ENCODE results near the gene TSPAN2.
A peak's percentile ranks its signal among the peaks of the same experiment; 100 is the strongest.

TSPAN2 gene

DNA sequence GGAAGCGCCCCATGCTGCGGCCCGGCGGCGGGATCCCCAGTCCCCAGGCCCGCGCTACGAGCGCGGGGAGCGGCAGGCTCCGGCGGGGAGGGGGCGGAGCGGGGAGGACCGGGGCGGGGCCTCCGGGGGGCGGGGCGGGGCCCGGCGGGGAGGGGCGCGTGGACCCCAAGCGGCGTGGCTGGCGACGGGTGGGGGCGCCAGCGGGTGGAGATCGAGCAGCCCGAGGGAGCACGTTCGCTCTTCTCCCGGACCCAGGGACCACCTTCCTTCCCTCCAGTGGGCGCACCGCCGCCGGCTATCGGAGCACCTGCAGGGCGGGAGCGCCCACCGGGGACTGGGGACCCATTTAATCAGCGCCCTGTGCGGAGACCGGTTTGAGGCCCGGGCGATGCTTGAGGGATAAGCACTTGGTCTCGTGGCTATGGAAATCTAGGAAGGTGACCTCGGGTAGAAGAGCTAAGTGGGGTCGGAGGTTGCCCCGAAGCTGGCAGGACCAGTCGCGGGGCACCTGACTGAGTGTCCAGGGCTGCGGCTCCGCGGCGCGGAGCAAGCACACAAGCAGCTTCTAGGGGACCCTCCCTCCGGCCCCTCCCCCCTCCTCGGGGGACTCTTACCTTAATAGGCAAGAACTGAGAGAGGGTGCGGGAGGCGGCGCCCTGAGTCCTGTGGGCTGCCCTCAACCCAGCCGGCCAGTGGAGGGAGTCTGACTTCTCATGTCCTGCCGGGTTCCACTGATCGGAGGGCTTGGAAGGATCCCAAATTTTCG lies at the start of gene TSPAN2:
TSS of gene TSPAN2 (minus strand) at position 84 of the 766 bp plus-strand sequence. CDS start at position 13, 71 bp downstream.
- DNase-seq (ENCODE audit: low read depth in 2 of 2): peak; percentile 27 to 33

DNA sequence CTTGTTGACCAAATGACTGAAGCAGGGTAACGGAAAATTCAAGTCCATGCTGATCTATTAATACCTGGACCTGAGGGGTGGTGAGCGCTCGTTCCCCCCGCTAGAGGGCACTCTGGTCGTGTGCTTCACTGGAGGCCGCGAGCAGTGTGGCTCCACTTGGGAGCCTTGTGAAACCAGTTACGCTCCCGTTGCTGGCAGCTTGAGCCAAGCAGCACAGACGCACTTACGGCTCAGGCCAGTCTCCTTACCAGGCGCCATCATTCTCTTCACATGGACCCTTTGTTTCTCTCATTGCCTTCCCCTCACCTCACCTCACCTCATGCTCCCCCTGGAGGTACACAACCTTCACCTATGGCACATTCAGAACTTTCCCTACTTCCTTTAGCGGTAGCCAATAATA lies 49.7 kb upstream of the TSPAN2 start:
- DNase-seq (ENCODE audit: low read depth in 2 of 2): peak; percentile 11 to 23

DNA sequence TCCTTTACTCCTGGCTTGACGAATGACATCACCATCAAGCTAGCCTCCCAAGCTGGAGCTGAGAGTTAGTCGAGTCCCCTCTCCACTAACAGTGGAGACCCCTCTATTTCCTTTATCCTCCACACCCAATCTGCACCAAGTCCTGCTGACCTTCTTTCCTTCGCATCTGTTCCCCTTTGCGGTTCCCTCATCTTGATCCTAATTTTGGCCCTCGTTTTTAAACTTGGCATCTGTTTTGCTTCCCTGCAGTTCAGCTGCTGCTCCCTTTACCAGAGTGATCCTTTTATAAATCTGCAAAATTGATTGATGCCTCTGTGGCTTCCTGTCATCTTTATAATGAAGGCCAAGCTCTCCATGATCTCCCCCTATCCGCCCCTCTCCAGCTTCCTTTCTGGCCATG lies 49.0 kb upstream of the TSPAN2 start:
- no peak for DNase-seq (ENCODE audit: low read depth in 2 of 2)

DNA sequence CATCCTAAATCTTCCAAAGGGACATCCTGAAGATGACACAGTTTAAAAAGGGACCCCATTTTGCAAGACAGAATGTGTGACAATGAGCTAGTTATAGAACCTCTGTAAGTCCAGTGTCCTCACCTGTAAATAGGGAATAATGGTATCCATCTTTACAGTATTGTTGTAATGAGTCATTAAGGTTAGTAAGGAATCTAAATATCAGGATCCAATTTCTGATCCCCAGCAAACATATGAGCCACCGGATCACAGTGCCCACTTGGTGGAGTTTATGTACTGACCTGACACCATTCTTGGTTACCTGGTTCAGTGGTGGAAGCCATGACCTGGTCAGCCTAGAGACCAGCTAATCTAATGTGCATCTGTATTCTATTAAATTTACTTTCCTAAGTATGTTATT lies 47.9 kb upstream of the TSPAN2 start:
- no peak for DNase-seq (ENCODE audit: low read depth in 2 of 2)

DNA sequence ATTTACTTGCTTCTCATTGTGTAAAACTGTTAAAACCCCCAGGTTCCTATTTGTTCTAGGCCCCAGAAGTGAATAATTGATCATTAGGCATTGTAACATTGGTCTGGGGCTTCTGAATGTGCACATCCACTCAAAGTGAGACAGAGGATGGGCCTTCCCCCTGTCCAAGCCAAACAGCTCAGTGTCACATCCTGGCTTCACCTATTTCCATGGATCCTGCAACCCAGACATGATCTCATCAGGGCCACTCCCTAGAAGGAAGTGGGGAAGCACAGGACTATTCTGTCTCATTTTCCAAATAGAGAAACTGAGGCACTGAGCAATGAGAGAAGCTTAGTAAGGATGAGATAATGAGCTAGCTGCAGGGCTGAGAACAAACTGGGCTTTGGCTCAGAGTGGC lies 47.4 kb upstream of the TSPAN2 start:
- no peak for DNase-seq (ENCODE audit: low read depth in 2 of 2)

DNA sequence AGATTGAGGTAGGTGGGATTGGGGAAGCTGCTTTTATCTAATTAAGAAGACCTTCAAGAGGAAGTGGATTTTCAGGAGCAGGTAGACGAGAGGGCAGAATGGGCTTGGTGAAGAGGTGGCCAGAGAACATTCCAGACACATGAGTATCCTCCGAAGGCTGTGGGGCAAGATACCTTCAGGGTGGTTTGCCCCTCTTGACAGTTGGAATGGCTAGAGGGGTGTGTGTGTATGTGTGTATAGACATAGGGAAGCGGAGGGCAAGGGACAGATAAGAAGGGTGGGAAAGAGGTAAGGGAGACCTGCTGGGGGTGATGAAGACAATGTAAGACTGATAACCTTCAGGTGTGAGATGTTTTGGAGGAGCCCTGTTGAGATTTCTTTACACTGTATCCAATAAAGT lies 46.8 kb upstream of the TSPAN2 start:
- DNase-seq (ENCODE audit: low read depth in 2 of 2): no peak

DNA sequence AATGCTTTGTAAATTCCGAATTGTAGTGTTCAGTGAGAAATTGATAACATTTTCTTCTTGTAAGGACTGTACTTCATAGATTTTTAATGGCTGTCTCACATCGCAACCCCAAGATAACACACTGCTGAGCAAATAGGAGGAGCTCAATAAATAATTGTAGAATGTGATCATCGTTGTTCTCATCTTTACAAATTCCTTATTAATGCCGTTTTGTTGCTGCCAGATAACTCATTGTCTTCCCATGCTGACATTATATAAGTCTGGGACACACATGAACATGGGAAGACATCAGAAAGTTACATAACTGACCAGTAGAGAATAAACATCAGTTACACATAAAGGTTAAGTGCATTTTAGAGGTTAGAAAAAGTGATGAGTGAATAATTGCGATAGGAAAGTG lies 46.4 kb upstream of the TSPAN2 start:
- DNase-seq (ENCODE audit: low read depth in 2 of 2): no peak

DNA sequence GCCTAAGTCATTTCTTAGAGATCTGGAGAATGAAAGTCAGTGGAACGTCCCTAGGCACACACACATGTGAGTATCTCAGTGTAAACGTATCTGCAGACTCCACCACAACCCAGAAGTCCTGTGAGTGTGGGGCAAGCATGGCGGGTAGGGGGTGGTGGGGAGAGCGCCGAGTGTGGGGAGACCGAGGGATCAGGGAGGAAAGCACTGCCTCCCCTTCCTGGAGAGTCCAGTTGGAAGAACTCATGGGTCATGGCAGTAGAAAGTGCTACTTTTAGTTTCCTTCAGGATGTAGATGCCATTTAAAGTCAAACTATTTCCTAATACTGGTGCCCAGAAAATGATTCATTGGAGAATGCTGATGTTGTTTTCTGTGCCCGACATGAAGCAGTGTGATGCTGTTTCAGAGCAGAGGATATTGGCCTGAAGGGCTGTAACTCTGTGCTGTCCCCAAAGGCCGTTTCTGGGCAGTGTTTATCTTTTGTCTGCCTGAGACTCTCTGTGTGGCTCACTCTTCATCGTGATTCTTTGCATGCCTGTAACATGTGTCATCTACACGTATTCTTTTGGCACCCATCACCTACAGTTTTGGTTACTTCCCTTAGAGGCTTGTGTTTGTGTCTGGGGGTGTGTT lies 45.7 kb upstream of the TSPAN2 start:
- DNase-seq (ENCODE audit: low read depth in 2 of 2): no peak

DNA sequence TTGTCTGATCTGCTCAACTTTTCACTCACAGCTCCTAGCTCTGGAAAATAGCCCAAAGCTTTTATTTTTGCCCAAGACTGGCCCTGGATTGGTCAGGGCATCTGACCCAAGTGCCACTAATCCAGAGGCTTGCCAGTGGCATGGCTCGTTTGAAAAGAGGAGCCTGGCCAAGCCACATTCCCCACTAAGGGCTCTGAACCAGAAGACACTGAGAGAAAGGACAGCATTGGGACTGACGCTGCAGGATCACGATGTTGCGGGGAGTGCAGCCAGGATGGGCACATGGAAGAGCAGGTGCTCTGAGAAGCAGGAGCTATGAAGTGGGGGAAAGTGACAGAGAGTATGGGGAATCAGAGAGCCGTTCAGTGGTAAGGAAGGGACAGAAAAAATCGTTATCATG lies 44.9 kb upstream of the TSPAN2 start:
- no peak for DNase-seq (ENCODE audit: low read depth in 2 of 2)

DNA sequence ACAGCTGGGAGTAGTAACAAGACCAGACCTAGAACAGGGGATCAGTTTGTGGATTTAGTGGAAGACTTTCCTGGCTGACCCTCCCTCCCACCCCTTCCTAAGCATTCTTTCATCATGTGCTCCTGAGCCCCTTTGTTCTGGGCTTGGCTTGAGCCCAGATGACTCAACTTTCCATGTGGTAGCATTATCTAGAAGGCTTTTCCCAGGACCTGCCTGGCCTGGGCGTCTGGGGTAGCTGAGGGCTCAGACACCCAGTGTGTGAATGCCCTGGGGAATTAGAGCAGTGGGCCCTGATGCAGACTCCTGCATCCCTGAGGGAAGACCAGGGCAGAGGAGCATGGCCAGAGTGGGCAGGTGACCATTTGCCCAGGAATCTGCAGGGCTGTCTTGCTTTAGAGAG lies 44.1 kb upstream of the TSPAN2 start:
- no peak for DNase-seq (ENCODE audit: low read depth in 2 of 2)

DNA sequence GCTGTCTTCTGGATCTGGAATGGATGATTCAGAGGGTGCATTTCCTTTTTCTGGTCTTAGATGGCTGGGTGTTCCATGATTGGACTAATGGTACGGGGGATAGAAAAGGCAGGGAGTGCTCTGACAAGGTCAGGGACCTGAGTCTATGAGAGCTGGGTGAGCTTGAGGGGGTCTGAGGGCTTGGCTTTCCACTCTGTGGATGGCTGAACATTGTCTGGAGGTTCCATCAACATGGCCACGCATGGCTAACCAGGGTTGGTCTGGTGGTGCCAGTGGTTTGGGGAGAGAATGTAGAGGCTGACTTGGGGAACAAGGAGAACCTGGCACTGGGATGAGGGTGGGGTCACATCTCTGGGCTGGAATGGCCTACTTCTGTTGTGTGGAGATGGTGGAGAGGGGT lies 41.5 kb upstream of the TSPAN2 start:
- no peak for DNase-seq (ENCODE audit: low read depth in 2 of 2)

DNA sequence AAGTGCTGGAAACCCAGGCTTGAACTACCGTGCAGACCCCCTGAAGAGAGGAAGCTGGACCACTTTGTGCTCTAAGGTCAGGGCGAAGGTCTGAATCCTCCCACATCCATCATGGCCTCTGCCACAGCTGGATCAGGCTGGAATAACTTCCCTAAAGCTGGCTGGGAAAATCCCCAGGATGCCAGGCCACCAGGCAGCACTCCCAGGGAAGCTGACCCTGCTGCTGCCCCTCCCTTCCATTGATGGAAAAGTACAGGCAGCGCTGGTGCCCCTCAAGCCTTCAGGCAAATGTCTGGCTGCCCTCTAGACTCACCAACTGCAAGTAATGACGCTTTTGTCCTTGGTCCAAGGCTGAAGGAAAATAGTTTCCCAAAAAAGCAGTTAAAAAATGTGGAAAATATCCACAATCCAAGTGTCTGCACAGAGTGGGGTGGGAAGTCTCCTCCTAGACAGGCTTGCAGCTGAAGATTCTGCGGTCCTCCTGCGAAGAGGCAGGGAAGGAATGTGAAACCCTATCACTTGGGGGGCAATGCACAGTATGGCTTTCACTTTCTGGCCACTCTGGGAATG lies 39.9 kb upstream of the TSPAN2 start:
- no peak for DNase-seq (ENCODE audit: low read depth in 2 of 2)

DNA sequence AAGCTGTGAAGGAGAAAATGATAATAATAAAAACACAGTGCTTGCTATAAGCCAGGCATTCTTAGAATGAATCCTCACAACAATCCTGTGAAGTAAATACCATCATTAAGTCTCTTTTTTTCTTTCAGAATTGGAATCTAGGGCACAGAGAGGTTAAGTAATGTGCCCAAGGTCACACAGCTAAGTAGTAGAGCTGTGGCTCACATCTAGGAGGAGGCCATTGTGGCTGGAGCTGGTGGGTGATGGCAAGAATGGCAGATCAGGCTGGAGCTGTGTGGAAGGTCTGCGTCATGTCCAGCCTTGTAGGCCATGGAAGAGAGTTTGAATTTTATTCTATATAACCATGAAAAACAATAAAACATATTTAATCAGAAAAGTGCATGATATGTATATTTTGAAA lies 38.2 kb upstream of the TSPAN2 start:
- DNase-seq (ENCODE audit: low read depth in 2 of 2): no peak

DNA sequence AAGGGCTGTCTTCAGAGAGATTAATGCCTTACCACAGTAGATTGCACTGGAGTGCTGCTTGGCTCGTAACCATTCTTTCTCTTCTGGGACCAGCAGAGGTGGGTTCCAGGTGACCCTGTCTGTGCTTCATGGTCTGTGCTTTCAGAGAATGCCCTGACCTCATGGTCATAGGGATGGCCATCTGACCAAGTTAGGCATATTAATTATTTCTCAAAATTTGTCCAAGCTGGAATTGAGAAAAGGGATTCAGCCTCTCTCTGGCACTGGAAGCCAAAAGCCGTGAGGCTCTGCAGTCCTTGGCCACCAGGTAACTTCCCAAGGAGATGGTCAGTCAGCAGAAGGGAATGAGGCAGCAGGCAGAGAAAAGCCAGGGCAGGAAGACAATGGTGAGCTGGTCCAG lies 37.2 kb upstream of the TSPAN2 start:
- no peak for DNase-seq (ENCODE audit: low read depth in 2 of 2)

DNA sequence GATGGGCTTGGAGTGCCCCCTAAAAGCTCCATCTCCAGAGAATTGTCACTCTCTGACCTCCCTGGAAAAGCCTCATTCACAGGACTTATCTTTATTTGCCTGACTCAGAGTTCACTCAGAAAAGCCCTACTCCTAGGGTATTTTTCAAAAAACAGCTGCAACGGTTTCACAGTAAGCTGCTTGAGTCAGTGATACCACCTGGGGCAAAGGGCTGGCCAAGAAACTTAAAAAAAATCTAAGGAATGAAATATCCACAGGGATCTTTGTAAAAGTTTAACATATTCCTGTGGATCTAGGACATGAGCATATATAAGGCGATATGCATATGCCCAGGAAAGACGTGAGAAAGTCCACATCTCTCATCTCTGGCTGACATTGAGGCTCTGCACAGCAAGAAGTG lies 33.8 kb upstream of the TSPAN2 start:
- no peak for DNase-seq (ENCODE audit: low read depth in 2 of 2)

DNA sequence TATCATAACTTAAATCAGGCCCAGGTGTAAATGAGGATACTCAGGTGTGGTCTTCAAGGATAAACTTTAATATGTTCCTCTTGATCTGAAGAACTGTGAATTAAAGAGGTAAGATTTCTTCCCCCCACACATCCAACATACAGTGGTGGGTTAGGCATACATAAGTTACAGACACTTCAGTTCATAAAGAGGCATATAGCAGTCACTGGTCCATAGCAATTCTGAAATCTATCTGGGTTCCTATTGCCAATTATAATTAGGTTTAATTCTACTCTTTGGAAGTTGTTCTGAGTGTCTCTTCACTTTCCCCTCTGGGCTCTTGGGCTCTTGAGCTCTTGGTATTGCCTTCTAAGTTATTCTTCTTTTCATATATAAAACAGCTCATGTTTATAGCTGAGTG lies 32.5 kb upstream of the TSPAN2 start:
- DNase-seq (ENCODE audit: low read depth in 2 of 2): no peak

DNA sequence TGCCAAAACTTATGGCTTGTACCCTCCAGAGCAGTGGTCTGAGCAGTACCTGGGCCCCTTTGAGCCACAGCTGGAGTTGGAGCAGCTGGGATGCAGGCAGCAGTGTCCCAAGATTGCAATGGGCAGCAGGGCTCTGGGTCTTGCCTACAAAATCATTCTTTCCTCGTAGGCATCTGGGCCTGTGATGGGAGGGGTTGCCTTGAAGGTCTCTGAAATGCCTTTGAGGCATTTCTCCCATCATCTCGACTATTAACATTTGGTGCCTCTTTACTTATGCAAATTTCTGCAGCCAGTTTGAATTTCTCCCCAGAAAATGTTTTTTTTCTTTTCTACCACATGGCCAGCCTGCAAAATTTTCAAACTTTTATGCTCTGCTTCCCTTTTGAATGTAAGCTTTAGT lies 31.0 kb upstream of the TSPAN2 start:
- no peak for DNase-seq (ENCODE audit: low read depth in 2 of 2)

DNA sequence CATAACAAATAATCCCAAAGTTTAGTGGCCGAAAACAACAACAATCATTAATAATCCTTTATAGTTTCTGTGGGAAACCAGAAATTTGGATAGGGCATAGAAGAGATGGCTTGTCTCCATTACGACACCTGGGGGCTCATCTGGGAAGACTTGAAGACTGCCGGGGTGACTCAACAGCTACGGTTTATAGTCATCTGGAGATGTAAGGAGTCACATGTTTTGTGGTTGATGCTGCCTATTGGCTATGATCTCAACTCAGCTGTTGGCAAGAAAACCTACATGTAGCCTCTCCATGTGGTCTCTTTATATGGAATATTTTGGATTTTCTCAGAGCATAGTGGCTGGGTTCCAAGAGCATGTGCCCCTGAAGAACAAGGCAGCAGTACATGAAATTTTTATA lies 29.3 kb upstream of the TSPAN2 start:
- no peak for DNase-seq (ENCODE audit: low read depth in 2 of 2)

DNA sequence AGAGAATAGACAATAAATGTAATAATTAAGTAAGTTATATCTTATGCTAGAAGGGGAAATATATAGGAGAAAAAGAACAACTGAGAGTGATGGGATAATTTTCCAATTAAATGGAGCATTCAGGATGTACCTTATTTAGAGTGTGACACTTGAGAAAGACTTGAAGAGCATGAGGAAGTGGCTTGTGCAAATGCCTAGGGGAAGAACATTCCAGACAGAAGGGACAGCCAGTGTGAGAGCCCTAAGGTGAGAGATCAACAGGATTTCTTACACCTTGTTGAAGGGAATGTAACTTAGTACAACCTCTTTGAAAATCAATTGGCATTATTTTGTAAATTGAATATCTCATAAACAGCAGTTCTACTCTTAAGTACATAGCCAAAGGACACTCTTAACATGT lies 28.8 kb upstream of the TSPAN2 start:
- no peak for DNase-seq (ENCODE audit: low read depth in 2 of 2)

DNA sequence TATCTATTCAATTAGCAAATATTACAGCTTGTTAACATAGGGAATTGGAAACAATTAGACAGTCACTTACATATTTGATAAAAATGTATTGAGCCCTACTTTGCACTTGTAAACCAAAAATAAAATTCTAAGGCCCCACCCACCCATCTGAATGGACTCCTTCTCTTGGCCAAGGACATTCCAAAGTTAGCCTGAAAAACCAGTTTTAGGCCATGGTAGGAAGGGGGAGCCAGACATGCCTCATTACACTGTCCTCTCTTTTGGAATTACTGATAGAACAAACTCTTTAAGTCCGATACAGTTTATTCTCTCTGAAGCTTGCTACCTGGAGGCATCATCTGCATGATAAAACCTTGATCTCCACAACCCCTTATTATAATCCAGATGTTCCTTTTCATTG lies 28.0 kb upstream of the TSPAN2 start:
- no peak for DNase-seq (ENCODE audit: low read depth in 2 of 2)

DNA sequence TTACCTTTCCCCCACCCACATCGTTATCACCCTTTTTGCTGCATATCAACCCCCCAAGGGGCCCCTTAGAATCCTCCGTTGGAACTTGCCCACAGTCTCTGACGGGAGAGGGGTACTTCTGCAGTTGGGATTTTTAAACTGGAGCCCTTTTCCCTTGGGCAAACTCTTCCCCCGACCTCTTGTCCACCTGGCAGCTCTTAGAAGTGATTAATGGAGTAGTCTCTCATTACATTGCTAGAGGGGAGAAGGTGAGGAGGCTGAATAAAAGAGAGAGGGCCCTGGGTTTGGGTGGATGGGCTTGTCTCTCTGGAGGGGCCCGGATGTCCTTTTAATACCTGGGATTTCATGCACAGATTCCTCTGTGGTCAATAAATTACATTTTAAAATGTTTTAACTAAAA lies 27.2 kb upstream of the TSPAN2 start:
- DNase-seq (ENCODE audit: low read depth in 2 of 2): no peak

DNA sequence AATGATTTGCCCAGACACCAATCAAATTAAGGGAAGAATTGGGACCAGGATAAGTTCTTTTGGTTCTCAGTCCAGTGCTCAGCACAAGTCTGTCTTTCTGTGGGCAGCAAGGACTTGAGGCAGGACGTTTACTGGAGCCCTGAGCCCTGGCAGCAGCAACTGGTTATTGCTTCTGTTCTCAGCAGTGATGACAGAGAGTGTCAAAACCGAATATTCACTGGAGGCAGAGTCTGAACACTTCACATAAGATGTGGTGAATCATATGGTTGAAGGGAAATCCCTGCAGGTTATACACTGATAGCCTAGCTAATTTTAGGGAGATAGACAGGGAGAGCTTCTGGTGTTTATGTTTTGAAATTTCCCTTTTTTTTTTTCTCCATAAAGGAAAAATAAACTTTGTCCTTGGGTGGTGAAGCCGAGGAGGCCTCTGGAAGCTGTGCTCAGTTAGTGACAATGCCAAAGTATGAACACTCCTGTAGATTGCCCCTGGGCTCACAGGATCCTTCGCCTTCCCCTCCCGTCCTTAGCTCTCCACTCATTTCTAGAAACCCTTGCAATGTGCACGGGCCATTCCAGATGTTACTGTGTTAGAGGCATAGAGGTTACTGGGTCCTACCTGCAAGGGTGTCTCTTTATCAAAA lies 26.3 kb upstream of the TSPAN2 start:
- no peak for DNase-seq (ENCODE audit: low read depth in 2 of 2)

DNA sequence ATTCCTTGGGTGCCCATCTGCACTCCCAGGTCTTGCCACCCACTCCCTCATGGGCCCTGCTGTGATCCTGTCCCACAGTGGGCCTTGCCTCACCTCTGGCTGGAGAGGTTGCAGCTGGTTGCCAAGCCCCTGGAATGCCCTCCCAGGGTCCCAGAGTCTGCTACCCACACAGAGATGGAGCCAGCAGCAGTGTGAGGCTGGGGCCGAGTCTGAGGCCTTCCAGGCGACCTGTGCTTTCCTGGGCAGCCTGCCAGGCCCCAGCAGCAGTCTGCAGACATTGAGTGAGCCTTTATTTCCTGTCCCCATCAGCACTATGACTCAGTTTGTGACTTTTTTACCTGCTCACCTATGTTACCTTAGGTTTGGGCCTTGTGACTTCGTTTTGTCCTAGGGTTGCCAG lies 25.0 kb upstream of the TSPAN2 start:
- no peak for DNase-seq (ENCODE audit: low read depth in 2 of 2)
